ENCODE measurements around the gene AFF3. TPM values are rescaled to one million over a fixed set of nuclear protein-coding genes. Genes with fewer than 3 reads are reported as not detected.

The AFF3 gene
- total and polyA plus RNA-seq, 2 of the 13 experiments (the other 11 are each of a cell fraction or from before 2014, with no cell fraction given) = not detected

- TF ChIP-seq JUND (CRISPR knock-in tag; IDR thresholded peaks at IDR 0.05) = no peak
- no peak for TF ChIP-seq ZKSCAN1 (IDR thresholded peaks at IDR 0.05; ENCODE audit: low read length)
These were observed 355.6 kb downstream of the AFF3 start (continued) for GRCh38 chr2:99786636-99787390.

GRCh38 chr2:99784946-99785345, 357.4 kb downstream of the AFF3 start:
- 42% methylated on average over 8 of the region's 8 CpGs for WGBS (ENCODE audit: low lambda C conversion rate)
- CTCF ChIA-PET (ENCODE audit: low intra/inter-chr PET ratio, low total read pairs) = no interaction called here
- Histone ChIP-seq H2AFZ (ENCODE audit: low read length) (no peak overlapping the region), H3K9ac (ENCODE audit: insufficient read depth, low read depth, low read length) (no peak overlapping the region), H3K79me2 (ENCODE audit: insufficient read depth, low read length) (no peaks in the 10 kb centered on the region), H4K20me1 (ENCODE audit: insufficient read depth, low read length) (no peaks in the 10 kb centered on the region), H3K4me3 (replicated peaks in 1 of 3; ENCODE audit: insufficient read depth in 1 of 3, low read depth in 2 of 3, low read length in 3 of 3) (no peak overlapping the region), H3K27ac (ENCODE audit: extremely low read length, insufficient read depth, low read length) (no peak overlapping the region), H3K4me2 (ENCODE audit: low read depth, low read length) (no peak overlapping the region), H3K27me3 (ENCODE audit: control insufficient read depth in 1 of 2, insufficient read depth in 2 of 2, low read length in 2 of 2) (no peaks in the 10 kb centered on the region), H3K9me3 (ENCODE audit: low read length) (no peaks in the 10 kb centered on the region), H3K36me3 (replicated peaks in 1 of 2; ENCODE audit: control insufficient read depth in 1 of 2, insufficient read depth in 2 of 2, low read length in 2 of 2) (no peaks in the 10 kb centered on the region), H3K4me1 (ENCODE audit: insufficient read depth, low read length) (peaks cover 19% of the 10 kb centered on the region)
- ATAC-seq (no peak), DNase-seq (ENCODE audit: low spot score) (no peak), FAIRE-seq (no peak)
- no TSS peak for BruUV-seq (replicated peaks)
- intact Hi-C loops (cut with micrococcal nuclease; ENCODE audit: unreplicated experiment) = no loop called here
- TF ChIP-seq IKZF1 (IDR thresholded peaks at IDR 0.05) = no peak
- no peak for TF ChIP-seq JUNB (CRISPR knock-in tag; IDR thresholded peaks at IDR 0.05; ENCODE audit: borderline replicate concordance)
- no peak for TF ChIP-seq POLR2G (IDR thresholded peaks at IDR 0.05; ENCODE audit: low read depth, low read length)
- in situ Hi-C loops (cut with HindIII; ENCODE audit: extremely low pct_ligation_motif_present, low pct_unique_long_range_greater_than_20kb) = no loop called here
- POLR2A ChIA-PET = no interaction called here

- H2AFZ ChIP-seq (ENCODE audit: low read length) = no peak overlapping the region
- no peak for FAIRE-seq
- peak; percentile 87 for ATAC-seq
- BruUV-seq (replicated peaks) = no TSS peak
- no peak overlapping the region for H3K4me3 ChIP-seq (replicated peaks in 1 of 3; ENCODE audit: insufficient read depth in 1 of 3, low read depth in 2 of 3, low read length in 3 of 3)
- H3K4me2 ChIP-seq (ENCODE audit: low read depth, low read length) = no peak overlapping the region
- H3K36me3 ChIP-seq (replicated peaks in 1 of 2; ENCODE audit: control insufficient read depth in 1 of 2, insufficient read depth in 2 of 2, low read length in 2 of 2) = no peaks in the 10 kb centered on the region
- no peaks in the 10 kb centered on the region for H4K20me1 ChIP-seq (ENCODE audit: insufficient read depth, low read length)
- ChIA-PET POLR2A (no interaction called here), CTCF (ENCODE audit: low intra/inter-chr PET ratio, low total read pairs) (no interaction called here)
- no peaks in the 10 kb centered on the region for H3K79me2 ChIP-seq (ENCODE audit: insufficient read depth, low read length)
- 42% methylated on average over 8 of the region's 8 CpGs for WGBS (ENCODE audit: low lambda C conversion rate)
- H3K27me3 ChIP-seq (ENCODE audit: control insufficient read depth in 1 of 2, insufficient read depth in 2 of 2, low read length in 2 of 2) = no peaks in the 10 kb centered on the region
- no peak overlapping the region for H3K27ac ChIP-seq (ENCODE audit: extremely low read length, insufficient read depth, low read length)
- in situ Hi-C loops (cut with HindIII; ENCODE audit: extremely low pct_ligation_motif_present, low pct_unique_long_range_greater_than_20kb) = no loop called here
- peaks cover 19% of the 10 kb centered on the region for H3K4me1 ChIP-seq (ENCODE audit: insufficient read depth, low read length)
- no peak for DNase-seq (ENCODE audit: low spot score)
- no peaks in the 10 kb centered on the region for H3K9me3 ChIP-seq (ENCODE audit: low read length)
- no peak overlapping the region for H3K9ac ChIP-seq (ENCODE audit: insufficient read depth, low read depth, low read length)
- intact Hi-C loops (cut with micrococcal nuclease; ENCODE audit: unreplicated experiment) = no loop called here
- TF ChIP-seq, protein P1, sequence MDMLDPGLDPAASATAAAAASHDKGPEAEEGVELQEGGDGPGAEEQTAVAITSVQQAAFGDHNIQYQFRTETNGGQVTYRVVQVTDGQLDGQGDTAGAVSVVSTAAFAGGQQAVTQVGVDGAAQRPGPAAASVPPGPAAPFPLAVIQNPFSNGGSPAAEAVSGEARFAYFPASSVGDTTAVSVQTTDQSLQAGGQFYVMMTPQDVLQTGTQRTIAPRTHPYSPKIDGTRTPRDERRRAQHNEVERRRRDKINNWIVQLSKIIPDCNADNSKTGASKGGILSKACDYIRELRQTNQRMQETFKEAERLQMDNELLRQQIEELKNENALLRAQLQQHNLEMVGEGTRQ (IDR thresholded peaks at IDR 0.05; ENCODE audit: low read depth, low read length) = no peak
- TF ChIP-seq, protein P1 (CRISPR knock-in tag; IDR thresholded peaks at IDR 0.05; ENCODE audit: borderline replicate concordance) = no peak
- TF ChIP-seq ZNF460 (CRISPR knock-in tag; IDR thresholded peaks at IDR 0.05; ENCODE audit: borderline replicate concordance) (no peak), NR2F1 (CRISPR knock-in tag; IDR thresholded peaks at IDR 0.05) (no peak), CEBPB (IDR thresholded peaks at IDR 0.05; ENCODE audit: borderline replicate concordance, low read depth, low read length) (no peak), KMT2B (CRISPR knock-in tag; IDR thresholded peaks at IDR 0.05) (no peak), NR2F6 (IDR thresholded peaks at IDR 0.05) (no peak), NR2F6 (CRISPR knock-in tag; IDR thresholded peaks at IDR 0.05) (no peak), MAFK (conservative IDR thresholded peaks at IDR 0.05 in 1 of 2, IDR thresholded peaks at IDR 0.05 in 1 of 2; ENCODE audit: low read length in 2 of 2) (no peak), ZNF850 (CRISPR knock-in tag; conservative IDR thresholded peaks at IDR 0.05) (no peak)
- TF ChIP-seq, protein P2, sequence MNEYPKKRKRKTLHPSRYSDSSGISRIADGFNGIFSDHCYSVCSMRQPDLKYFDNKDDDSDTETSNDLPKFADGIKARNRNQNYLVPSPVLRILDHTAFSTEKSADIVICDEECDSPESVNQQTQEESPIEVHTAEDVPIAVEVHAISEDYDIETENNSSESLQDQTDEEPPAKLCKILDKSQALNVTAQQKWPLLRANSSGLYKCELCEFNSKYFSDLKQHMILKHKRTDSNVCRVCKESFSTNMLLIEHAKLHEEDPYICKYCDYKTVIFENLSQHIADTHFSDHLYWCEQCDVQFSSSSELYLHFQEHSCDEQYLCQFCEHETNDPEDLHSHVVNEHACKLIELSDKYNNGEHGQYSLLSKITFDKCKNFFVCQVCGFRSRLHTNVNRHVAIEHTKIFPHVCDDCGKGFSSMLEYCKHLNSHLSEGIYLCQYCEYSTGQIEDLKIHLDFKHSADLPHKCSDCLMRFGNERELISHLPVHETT (CRISPR knock-in tag; conservative IDR thresholded peaks at IDR 0.05) = no peak
These were observed 358.1 kb downstream of the AFF3 start for GRCh38 chr2:99784282-99784681.

Data from HepG2 (cell line).